ENCODE measurements around the gene BRSK2.

Gene BRSK2

DNA sequence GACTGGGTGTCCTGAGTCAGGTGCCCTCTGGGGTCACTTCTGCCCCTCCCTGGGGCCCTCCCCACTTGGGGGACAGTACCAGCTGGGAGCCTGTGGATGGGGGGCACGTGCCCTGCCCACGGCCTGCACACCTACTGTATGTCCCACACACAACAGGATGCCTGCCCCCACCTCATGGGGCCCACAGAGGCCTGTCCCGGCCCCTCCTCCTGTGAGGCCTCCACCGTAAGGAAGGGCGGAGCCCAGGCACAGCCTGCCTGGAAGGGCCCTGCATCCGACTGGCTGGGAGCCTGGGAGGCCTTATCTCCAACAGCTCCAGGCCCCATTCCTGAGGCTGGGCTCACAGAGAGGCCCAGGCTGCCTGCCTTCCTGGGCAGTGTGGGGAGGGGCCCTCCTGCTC lies 47.8 kb downstream of the BRSK2 start:
- Histone ChIP-seq H3K9me3 (ENCODE audit: control insufficient read depth, insufficient read depth, low read depth, low read length) (no peaks in the 10 kb centered on the region), H3K27ac (ENCODE audit: extremely low read depth, low read depth, low read length) (no peak overlapping the region), H3K4me1 (ENCODE audit: control insufficient read depth, insufficient read depth, low read length) (no peaks in the 10 kb centered on the region), H3K36me3 (ENCODE audit: control insufficient read depth in 2 of 2, insufficient read depth in 1 of 2, low read length in 2 of 2) (peaks cover 0 to 17% of the 10 kb centered on the region in 2 experiments; a peak in 1 of 3 replicates), H3K4me3 (ENCODE audit: low read depth, low read length) (no peak overlapping the region)
- CTCF ChIA-PET, result no interaction called here
- POLR2A ChIA-PET, result interaction anchor here (1.3 kb wide), 1 partner anchor 55 kb away, joined by 3 read pairs; no protein-coding TSS in a partner anchor
- peak; percentile 72 for TF ChIP-seq ZFHX2 (tag by site-specific recombination; conservative IDR thresholded peaks at IDR 0.05)
- no peak for TF ChIP-seq MYNN (tag by site-specific recombination; IDR thresholded peaks at IDR 0.05; ENCODE audit: borderline replicate concordance)
- no peak for TF ChIP-seq WT1 (tag by site-specific recombination; IDR thresholded peaks at IDR 0.05)
- TF ChIP-seq, protein P1, sequence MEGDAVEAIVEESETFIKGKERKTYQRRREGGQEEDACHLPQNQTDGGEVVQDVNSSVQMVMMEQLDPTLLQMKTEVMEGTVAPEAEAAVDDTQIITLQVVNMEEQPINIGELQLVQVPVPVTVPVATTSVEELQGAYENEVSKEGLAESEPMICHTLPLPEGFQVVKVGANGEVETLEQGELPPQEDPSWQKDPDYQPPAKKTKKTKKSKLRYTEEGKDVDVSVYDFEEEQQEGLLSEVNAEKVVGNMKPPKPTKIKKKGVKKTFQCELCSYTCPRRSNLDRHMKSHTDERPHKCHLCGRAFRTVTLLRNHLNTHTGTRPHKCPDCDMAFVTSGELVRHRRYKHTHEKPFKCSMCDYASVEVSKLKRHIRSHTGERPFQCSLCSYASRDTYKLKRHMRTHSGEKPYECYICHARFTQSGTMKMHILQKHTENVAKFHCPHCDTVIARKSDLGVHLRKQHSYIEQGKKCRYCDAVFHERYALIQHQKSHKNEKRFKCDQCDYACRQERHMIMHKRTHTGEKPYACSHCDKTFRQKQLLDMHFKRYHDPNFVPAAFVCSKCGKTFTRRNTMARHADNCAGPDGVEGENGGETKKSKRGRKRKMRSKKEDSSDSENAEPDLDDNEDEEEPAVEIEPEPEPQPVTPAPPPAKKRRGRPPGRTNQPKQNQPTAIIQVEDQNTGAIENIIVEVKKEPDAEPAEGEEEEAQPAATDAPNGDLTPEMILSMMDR (tag by site-specific recombination; IDR thresholded peaks at IDR 0.05), result no peak
- peak; percentile 44; the same call in 1 of the 2 replicates for TF ChIP-seq ZBTB20 (tag by site-specific recombination; IDR thresholded peaks at IDR 0.05)
- TF ChIP-seq SETDB1 (IDR thresholded peaks at IDR 0.05; ENCODE audit: insufficient read length, low read length), result no peak
- no peak for TF ChIP-seq ZNF24 (tag by site-specific recombination; IDR thresholded peaks at IDR 0.05)
- no peak for TF ChIP-seq ZNF513 (tag by site-specific recombination; IDR thresholded peaks at IDR 0.05)
- no peak for TF ChIP-seq SCRT1 (tag by site-specific recombination; IDR thresholded peaks at IDR 0.05; ENCODE audit: borderline replicate concordance)
- TF ChIP-seq KLF10 (tag by site-specific recombination; IDR thresholded peaks at IDR 0.05), result no peak
- TF ChIP-seq, protein P2, sequence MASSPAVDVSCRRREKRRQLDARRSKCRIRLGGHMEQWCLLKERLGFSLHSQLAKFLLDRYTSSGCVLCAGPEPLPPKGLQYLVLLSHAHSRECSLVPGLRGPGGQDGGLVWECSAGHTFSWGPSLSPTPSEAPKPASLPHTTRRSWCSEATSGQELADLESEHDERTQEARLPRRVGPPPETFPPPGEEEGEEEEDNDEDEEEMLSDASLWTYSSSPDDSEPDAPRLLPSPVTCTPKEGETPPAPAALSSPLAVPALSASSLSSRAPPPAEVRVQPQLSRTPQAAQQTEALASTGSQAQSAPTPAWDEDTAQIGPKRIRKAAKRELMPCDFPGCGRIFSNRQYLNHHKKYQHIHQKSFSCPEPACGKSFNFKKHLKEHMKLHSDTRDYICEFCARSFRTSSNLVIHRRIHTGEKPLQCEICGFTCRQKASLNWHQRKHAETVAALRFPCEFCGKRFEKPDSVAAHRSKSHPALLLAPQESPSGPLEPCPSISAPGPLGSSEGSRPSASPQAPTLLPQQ (tag by site-specific recombination; IDR thresholded peaks at IDR 0.05), result peak; percentile 97
- peak; percentile 35; the same call in 1 of the 2 replicates for TF ChIP-seq ZBTB17 (tag by site-specific recombination; IDR thresholded peaks at IDR 0.05)
- peak; percentile 41 for TF ChIP-seq SP2 (tag by site-specific recombination; IDR thresholded peaks at IDR 0.05)
- no peak for TF ChIP-seq ZNF394 (tag by site-specific recombination; IDR thresholded peaks at IDR 0.05; ENCODE audit: borderline replicate concordance)
- TF ChIP-seq GLIS2 (tag by site-specific recombination; IDR thresholded peaks at IDR 0.05), result peak; percentile 25; the same call in 1 of the 2 replicates
- TF ChIP-seq, protein P3, sequence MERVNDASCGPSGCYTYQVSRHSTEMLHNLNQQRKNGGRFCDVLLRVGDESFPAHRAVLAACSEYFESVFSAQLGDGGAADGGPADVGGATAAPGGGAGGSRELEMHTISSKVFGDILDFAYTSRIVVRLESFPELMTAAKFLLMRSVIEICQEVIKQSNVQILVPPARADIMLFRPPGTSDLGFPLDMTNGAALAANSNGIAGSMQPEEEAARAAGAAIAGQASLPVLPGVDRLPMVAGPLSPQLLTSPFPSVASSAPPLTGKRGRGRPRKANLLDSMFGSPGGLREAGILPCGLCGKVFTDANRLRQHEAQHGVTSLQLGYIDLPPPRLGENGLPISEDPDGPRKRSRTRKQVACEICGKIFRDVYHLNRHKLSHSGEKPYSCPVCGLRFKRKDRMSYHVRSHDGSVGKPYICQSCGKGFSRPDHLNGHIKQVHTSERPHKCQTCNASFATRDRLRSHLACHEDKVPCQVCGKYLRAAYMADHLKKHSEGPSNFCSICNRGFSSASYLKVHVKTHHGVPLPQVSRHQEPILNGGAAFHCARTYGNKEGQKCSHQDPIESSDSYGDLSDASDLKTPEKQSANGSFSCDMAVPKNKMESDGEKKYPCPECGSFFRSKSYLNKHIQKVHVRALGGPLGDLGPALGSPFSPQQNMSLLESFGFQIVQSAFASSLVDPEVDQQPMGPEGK (tag by site-specific recombination; IDR thresholded peaks at IDR 0.05), result peak; percentile 59; the same call in 1 of the 2 replicates
- no peak for TF ChIP-seq ZBTB6 (tag by site-specific recombination; IDR thresholded peaks at IDR 0.05)
- TF ChIP-seq GLIS1 (tag by site-specific recombination; IDR thresholded peaks at IDR 0.05), result peak; percentile 49; the same call in 1 of the 2 replicates
- TF ChIP-seq ZNF776 (tag by site-specific recombination; IDR thresholded peaks at IDR 0.05; ENCODE audit: borderline replicate concordance), result no peak
- no peak for TF ChIP-seq BCL6B (tag by site-specific recombination; IDR thresholded peaks at IDR 0.05)
- TF ChIP-seq ZNF138 (tag by site-specific recombination; IDR thresholded peaks at IDR 0.05; ENCODE audit: borderline replicate concordance), result no peak
- peak; percentile 72 for TF ChIP-seq ZIC2 (tag by site-specific recombination; IDR thresholded peaks at IDR 0.05)
- no peak for TF ChIP-seq ZNF223 (tag by site-specific recombination; IDR thresholded peaks at IDR 0.05)
- TF ChIP-seq ZBTB8A (tag by site-specific recombination; IDR thresholded peaks at IDR 0.05), result peak; percentile 44; the same call in 1 of the 2 replicates
- TF ChIP-seq ZNF704 (tag by site-specific recombination; IDR thresholded peaks at IDR 0.05), result no peak
- TF ChIP-seq ZSCAN18 (tag by site-specific recombination; IDR thresholded peaks at IDR 0.05), result no peak
- TF ChIP-seq ZNF341 (tag by site-specific recombination; IDR thresholded peaks at IDR 0.05; ENCODE audit: low read depth), result peak; percentile 85

Data from HEK293 (cell line).